ENCODE measurements around the gene LAMB1. TPM values are rescaled to one million over a fixed set of nuclear protein-coding genes. Genes with fewer than 3 reads are reported as not detected.

The LAMB1 gene
- total RNA-seq, 1 experiment from 2014 or later = 101 TPM

DNA sequence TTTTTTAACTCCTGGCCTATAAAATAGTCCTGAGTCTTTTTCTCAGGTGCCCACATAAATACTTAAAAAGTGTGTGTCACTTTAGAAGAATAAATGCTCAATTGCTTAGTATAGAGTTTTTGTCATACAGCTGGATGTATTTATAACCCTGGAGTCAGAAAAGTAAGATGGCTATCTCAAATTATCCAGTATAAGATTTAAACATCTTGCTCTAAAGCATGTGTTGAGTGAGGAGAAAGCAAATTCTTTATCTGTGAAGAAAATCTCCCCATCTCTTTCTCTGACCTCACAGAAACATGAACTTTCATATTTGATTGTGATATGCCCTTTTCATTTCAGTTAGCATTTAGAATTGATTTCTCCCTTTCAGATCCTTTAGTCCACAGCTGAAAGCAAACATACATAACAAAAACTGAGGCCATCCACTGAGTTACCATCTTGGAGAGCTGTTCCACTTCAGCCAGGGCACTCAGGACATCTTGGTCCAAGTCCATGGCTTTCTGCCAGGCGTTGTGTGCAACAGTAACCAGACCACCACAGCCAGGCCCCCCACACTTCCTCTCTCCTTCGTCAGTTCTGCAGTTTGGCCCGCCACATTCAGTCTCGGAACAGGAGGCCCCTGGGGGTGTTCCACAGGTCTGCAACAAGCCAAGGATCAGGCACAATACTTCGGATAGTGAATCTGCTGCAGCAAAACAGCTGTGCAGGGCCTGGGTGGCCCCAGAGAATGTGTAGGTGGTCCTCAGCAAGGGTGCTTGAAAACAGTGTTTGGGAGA, 71.0 kb downstream of the LAMB1 start:
- ChIA-PET POLR2A (ENCODE audit: unreplicated experiment) (no interaction called here), CTCF (no interaction called here)
- no peaks in the 10 kb centered on the region for H4K20me1 ChIP-seq (ENCODE audit: low read length)
- BruUV-seq (replicated peaks) = no TSS peak
- H3K4me2 ChIP-seq (ENCODE audit: low read length) = no peak overlapping the region
- no peaks in the 10 kb centered on the region for H3K79me2 ChIP-seq (ENCODE audit: low read length)
- no peaks in the 10 kb centered on the region for H3F3A ChIP-seq (ENCODE audit: low read length, unreplicated experiment)
- no peaks in the 10 kb centered on the region for H3K9me2 ChIP-seq (replicated peaks; ENCODE audit: low read length)
- no peak overlapping the region for H3K9ac ChIP-seq (ENCODE audit: low read length)
- H2AFZ ChIP-seq (ENCODE audit: low read length) = no peak overlapping the region
- H3K4me3 ChIP-seq (ENCODE audit: low read length) = no peak overlapping the region
- 0 out of 2 replicates have a peak, but pooled peaks cover 5% of the 10 kb centered on the region for H3K4me1 ChIP-seq (ENCODE audit: insufficient read depth, low read length)
- no peaks in the 10 kb centered on the region for H3K9me3 ChIP-seq (ENCODE audit: low read length)
- DNase-seq = no peak
- H3K36me3 ChIP-seq (ENCODE audit: low read depth, low read length) = peaks cover 60% of the 10 kb centered on the region
- ATAC-seq = no peak
- intact Hi-C loops (cut with micrococcal nuclease) = no loop called here
- TF ChIP-seq EZH2phosphoT487 (IDR thresholded peaks at IDR 0.05; ENCODE audit: borderline replicate concordance, low read length) (no peak), EZH2 (IDR thresholded peaks at IDR 0.05; ENCODE audit: low read length, unreplicated experiment) (no peak)
- TF ChIP-seq, protein P1, sequence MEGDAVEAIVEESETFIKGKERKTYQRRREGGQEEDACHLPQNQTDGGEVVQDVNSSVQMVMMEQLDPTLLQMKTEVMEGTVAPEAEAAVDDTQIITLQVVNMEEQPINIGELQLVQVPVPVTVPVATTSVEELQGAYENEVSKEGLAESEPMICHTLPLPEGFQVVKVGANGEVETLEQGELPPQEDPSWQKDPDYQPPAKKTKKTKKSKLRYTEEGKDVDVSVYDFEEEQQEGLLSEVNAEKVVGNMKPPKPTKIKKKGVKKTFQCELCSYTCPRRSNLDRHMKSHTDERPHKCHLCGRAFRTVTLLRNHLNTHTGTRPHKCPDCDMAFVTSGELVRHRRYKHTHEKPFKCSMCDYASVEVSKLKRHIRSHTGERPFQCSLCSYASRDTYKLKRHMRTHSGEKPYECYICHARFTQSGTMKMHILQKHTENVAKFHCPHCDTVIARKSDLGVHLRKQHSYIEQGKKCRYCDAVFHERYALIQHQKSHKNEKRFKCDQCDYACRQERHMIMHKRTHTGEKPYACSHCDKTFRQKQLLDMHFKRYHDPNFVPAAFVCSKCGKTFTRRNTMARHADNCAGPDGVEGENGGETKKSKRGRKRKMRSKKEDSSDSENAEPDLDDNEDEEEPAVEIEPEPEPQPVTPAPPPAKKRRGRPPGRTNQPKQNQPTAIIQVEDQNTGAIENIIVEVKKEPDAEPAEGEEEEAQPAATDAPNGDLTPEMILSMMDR (conservative IDR thresholded peaks at IDR 0.05; ENCODE audit: low read depth, low read length) = no peak
- no peak overlapping the region for H3K27ac ChIP-seq (ENCODE audit: low read length)
- H3K27me3 ChIP-seq (ENCODE audit: low read length) = no peaks in the 10 kb centered on the region

DNA sequence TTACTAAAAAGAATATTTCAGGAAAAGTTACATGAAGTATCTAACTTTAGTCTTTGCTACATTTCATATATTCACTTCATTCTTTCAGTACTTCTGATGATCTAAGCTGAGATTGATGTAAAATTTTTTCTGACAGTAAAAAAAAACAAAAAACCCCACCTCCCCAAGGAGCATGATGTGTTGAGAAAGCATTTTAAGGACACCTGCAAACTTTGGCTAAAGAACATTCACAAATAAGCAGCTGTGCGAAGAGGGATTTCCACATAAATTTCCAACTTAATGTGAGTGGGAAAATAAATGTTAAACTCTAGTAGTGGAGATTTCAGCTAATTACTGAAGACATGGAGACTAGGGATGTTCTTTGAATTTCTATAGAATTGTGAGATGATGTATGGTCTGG, 76.5 kb downstream of the LAMB1 start:
- CTCF ChIA-PET = no interaction called here
- no peak overlapping the region for H3K27ac ChIP-seq (ENCODE audit: low read length)
- no TSS peak for BruUV-seq (replicated peaks)

More for the DNA sequence above, 76.5 kb downstream of the LAMB1 start:
- no peaks in the 10 kb centered on the region for H3K9me3 ChIP-seq (ENCODE audit: low read length)
- no peaks in the 10 kb centered on the region for H3K4me1 ChIP-seq (ENCODE audit: insufficient read depth, low read length)
- TF ChIP-seq EZH2 (IDR thresholded peaks at IDR 0.05; ENCODE audit: low read length, unreplicated experiment) (no peak), EZH2phosphoT487 (IDR thresholded peaks at IDR 0.05; ENCODE audit: borderline replicate concordance, low read length) (no peak)
- TF ChIP-seq, protein P1 (conservative IDR thresholded peaks at IDR 0.05; ENCODE audit: low read depth, low read length) = no peak
- H3K9ac ChIP-seq (ENCODE audit: low read length) = no peak overlapping the region
- POLR2A ChIA-PET (ENCODE audit: unreplicated experiment) = no interaction called here
- H3K79me2 ChIP-seq (ENCODE audit: low read length) = no peaks in the 10 kb centered on the region
- intact Hi-C loops (cut with micrococcal nuclease) = no loop called here
- H3F3A ChIP-seq (ENCODE audit: low read length, unreplicated experiment) = no peaks in the 10 kb centered on the region
- H3K4me2 ChIP-seq (ENCODE audit: low read length) = no peak overlapping the region
- DNase-seq (no peak), ATAC-seq (no peak)
- no peaks in the 10 kb centered on the region for H3K9me2 ChIP-seq (replicated peaks; ENCODE audit: low read length)
- H4K20me1 ChIP-seq (ENCODE audit: low read length) = no peaks in the 10 kb centered on the region
- no peak overlapping the region for H3K4me3 ChIP-seq (ENCODE audit: low read length)
- H3K27me3 ChIP-seq (ENCODE audit: low read length) = no peaks in the 10 kb centered on the region
- H2AFZ ChIP-seq (ENCODE audit: low read length) = no peak overlapping the region
- H3K36me3 ChIP-seq (ENCODE audit: low read depth, low read length) = peaks cover 71% of the 10 kb centered on the region
